ENCODE results near the gene EBLN1. TPM values are rescaled to one million over a fixed set of nuclear protein-coding genes. Genes with fewer than 3 reads are reported as not detected.
A peak's percentile ranks its signal among the peaks of the same experiment; 100 is the strongest.

Gene EBLN1
- total and polyA plus RNA-seq, 9 of the 15 experiments (the other 6 are each of a cell fraction or from before 2014, with no cell fraction given), result 0.06 to 3.1 (median 0.80) TPM

GRCh38 chr10:22180724-22181123, 37.1 kb downstream of the EBLN1 start (continued):
- TF ChIP-seq RERE (CRISPR knock-in tag; IDR thresholded peaks at IDR 0.05; ENCODE audit: borderline replicate concordance) (no peak), UBTF (IDR thresholded peaks at IDR 0.05; ENCODE audit: borderline replicate concordance in 1 of 2, low read depth in 2 of 2, low read length in 2 of 2) (no peak), RNF2 (IDR thresholded peaks at IDR 0.05) (no peak), TRIM28 (IDR thresholded peaks at IDR 0.05) (peak; percentile 32; the same call in 1 of the 2 replicates), ZKSCAN8 (CRISPR knock-in tag; IDR thresholded peaks at IDR 0.05) (no peak), PHF20 (IDR thresholded peaks at IDR 0.05; ENCODE audit: partially characterized antibody) (no peak), CBFA2T3 (IDR thresholded peaks at IDR 0.05) (no peak), POU5F1 (IDR thresholded peaks at IDR 0.05; ENCODE audit: borderline replicate concordance, low read depth, low read length, partially characterized antibody) (no peak), RBM34 (IDR thresholded peaks at IDR 0.05; ENCODE audit: borderline replicate concordance, insufficient read depth, low read length) (no peak), NR1H2 (CRISPR knock-in tag; IDR thresholded peaks at IDR 0.05) (no peak), SNRNP70 (optimal IDR thresholded peaks at IDR 0.05; ENCODE audit: low read depth, low read length) (no peak), ZHX1 (conservative IDR thresholded peaks at IDR 0.05; ENCODE audit: low read length) (no peak), JUNB (CRISPR knock-in tag; conservative IDR thresholded peaks at IDR 0.05) (no peak), USF2 (CRISPR knock-in tag; IDR thresholded peaks at IDR 0.05) (no peak), LEF1 (IDR thresholded peaks at IDR 0.05) (no peak), RBM25 (IDR thresholded peaks at IDR 0.05; ENCODE audit: low read depth, low read length, severe bottlenecking) (peak; percentile 75), CBX3 (IDR thresholded peaks at IDR 0.05; ENCODE audit: borderline replicate concordance in 1 of 2, low read length in 2 of 2) (peak in 1 of 2 experiments; percentile 42; a peak in 1 of 3 replicates), FUS (optimal IDR thresholded peaks at IDR 0.05; ENCODE audit: low read depth, low read length) (no peak), LARP7 (IDR thresholded peaks at IDR 0.05) (no peak)

All from K562 (cell line).